OCI-LY1 (cell line): ENCODE results near the gene TTC33.

Source experiments
- H2AFZ ChIP-seq: fragments of 200-600 bp; sonication (generic), shearing (Covaris generic); 2 replicates; pipeline ENCODE4 v1.6.0; 2014; ENCODE audit warnings: antibody characterized with exemption, mild to moderate bottlenecking, low read length
- H3F3A ChIP-seq: fragments of 200-600 bp; sonication (generic), shearing (Covaris generic); 2 replicates; pipeline ENCODE4 v1.6.0; 2014; ENCODE audit warnings: mild to moderate bottlenecking, antibody characterized with exemption, low read length, moderate library complexity; ENCODE audit not compliant: insufficient read depth
- H3K27ac ChIP-seq: fragments of 200-600 bp; sonication (generic); 2 replicates; pipeline ENCODE4 v1.5.1; 2014; ENCODE audit warnings: low read length, mixed run types, mild to moderate bottlenecking, low read depth; ENCODE audit not compliant: poor library complexity, severe bottlenecking
- H3K27me3 ChIP-seq: fragments of 200-600 bp; sonication (generic); 2 replicates; pipeline ENCODE4 v1.6.0; 2014; ENCODE audit warnings: antibody characterized with exemption, mild to moderate bottlenecking, low read length, moderate library complexity; ENCODE audit not compliant: insufficient read depth
- H3K36me3 ChIP-seq: fragments of 200-600 bp; sonication (generic); 2 replicates; pipeline ENCODE4 v1.6.1; 2014; ENCODE audit warnings: mild to moderate bottlenecking, antibody characterized with exemption, low read length, moderate library complexity, mixed read lengths; ENCODE audit not compliant: insufficient read depth
- H3K4me1 ChIP-seq: fragments of 200-600 bp; sonication (generic); 2 replicates; pipeline ENCODE4 v1.5.1; 2014; ENCODE audit warnings: mild to moderate bottlenecking, low read length, moderate library complexity; ENCODE audit not compliant: insufficient read depth, severe bottlenecking
- H3K4me2 ChIP-seq: fragments of 200-600 bp; sonication (generic), shearing (Covaris generic); 2 replicates; pipeline ENCODE4 v1.6.1; 2014; ENCODE audit warnings: low read length
- H3K4me3 ChIP-seq: fragments of 200-600 bp; sonication (generic); 2 replicates; pipeline ENCODE4 v1.5.1; 2014; ENCODE audit warnings: low read length, low read depth, mild to moderate bottlenecking, mixed read lengths; ENCODE audit not compliant: poor library complexity, severe bottlenecking
- H3K79me2 ChIP-seq: fragments of 200-600 bp; shearing (Covaris generic); 2 replicates; pipeline ENCODE4 v1.6.1; 2016; ENCODE audit warnings: mixed run types, low read length, mixed read lengths; ENCODE audit not compliant: insufficient read depth
- H3K9ac ChIP-seq: fragments of 200-600 bp; sonication (generic), shearing (Covaris generic); 2 replicates; pipeline ENCODE4 v1.6.1; 2014; ENCODE audit warnings: mild to moderate bottlenecking, low read length, mixed read lengths
- H3K9me2 ChIP-seq: fragments of 200-600 bp; sonication (generic), shearing (Covaris generic); 2 replicates; pipeline ENCODE4 v1.6.1; 2014; ENCODE audit warnings: low read depth, mild to moderate bottlenecking, low read length, mixed read lengths
- H3K9me3 ChIP-seq: fragments of 200-600 bp; shearing (Covaris generic); 2 replicates; pipeline ENCODE4 v1.6.1; 2014; ENCODE audit warnings: low read length, mixed read lengths
- H4K20me1 ChIP-seq: fragments of 200-600 bp; sonication (generic), shearing (Covaris generic); 2 replicates; pipeline ENCODE4 v1.6.0; 2016; ENCODE audit warnings: mild to moderate bottlenecking, low read length; ENCODE audit not compliant: insufficient read depth
- EZH2 ChIP-seq: fragments of 200-600 bp; sonication (generic), shearing (Covaris generic); IDR thresholded peaks from 2 replicates; pipeline ENCODE4 v1.8.0; 2017; ENCODE audit warnings: borderline replicate concordance, mixed run types, mild to moderate bottlenecking, antibody characterized with exemption, low read length, moderate library complexity, mixed read lengths
- TF ChIP-seq, protein P1 (sequence below): fragments of 200-600 bp; sonication (generic), shearing (Covaris generic); IDR thresholded peaks from 2 replicates; pipeline ENCODE4 v1.5.1; 2017; ENCODE audit warnings: mild to moderate bottlenecking, antibody characterized with exemption, low read length, moderate library complexity, mixed read lengths

TTC33 gene

DNA sequence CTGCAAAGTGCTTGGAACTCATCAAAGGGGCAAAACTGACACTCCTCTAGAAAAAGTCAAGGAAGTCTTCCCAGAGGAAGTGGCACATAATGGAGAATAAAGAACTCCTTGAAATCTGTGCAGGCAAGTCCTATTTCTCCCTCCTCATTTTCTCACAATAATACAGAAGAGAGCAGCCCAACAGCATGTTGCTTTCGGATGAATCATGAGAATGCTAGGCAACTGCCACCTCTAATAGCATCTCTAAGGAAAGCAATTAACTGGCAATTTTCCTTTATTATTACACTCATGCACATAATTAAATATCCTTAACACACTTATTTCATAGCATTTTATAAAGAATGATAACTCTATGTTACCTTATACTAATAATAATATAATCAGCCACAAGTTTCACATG lies 198.3 kb downstream of the TTC33 start:
- Histone ChIP-seq H3K9ac (no peak overlapping the region), H3K27ac (no peak overlapping the region), H3F3A (no peaks in the 10 kb centered on the region), H3K36me3 (no peaks in the 10 kb centered on the region), H3K4me2 (no peak overlapping the region), H4K20me1 (no peaks in the 10 kb centered on the region), H2AFZ (no peak overlapping the region), H3K27me3 (no peaks in the 10 kb centered on the region), H3K9me2 (no peaks in the 10 kb centered on the region), H3K4me3 (no peak overlapping the region), H3K79me2 (no peaks in the 10 kb centered on the region), H3K9me3 (no peaks in the 10 kb centered on the region; the same call in 1 of the 2 replicates), H3K4me1 (no peaks in the 10 kb centered on the region)
- TF ChIP-seq, protein P1, sequence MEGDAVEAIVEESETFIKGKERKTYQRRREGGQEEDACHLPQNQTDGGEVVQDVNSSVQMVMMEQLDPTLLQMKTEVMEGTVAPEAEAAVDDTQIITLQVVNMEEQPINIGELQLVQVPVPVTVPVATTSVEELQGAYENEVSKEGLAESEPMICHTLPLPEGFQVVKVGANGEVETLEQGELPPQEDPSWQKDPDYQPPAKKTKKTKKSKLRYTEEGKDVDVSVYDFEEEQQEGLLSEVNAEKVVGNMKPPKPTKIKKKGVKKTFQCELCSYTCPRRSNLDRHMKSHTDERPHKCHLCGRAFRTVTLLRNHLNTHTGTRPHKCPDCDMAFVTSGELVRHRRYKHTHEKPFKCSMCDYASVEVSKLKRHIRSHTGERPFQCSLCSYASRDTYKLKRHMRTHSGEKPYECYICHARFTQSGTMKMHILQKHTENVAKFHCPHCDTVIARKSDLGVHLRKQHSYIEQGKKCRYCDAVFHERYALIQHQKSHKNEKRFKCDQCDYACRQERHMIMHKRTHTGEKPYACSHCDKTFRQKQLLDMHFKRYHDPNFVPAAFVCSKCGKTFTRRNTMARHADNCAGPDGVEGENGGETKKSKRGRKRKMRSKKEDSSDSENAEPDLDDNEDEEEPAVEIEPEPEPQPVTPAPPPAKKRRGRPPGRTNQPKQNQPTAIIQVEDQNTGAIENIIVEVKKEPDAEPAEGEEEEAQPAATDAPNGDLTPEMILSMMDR: no peak
- no peak for TF ChIP-seq EZH2

DNA sequence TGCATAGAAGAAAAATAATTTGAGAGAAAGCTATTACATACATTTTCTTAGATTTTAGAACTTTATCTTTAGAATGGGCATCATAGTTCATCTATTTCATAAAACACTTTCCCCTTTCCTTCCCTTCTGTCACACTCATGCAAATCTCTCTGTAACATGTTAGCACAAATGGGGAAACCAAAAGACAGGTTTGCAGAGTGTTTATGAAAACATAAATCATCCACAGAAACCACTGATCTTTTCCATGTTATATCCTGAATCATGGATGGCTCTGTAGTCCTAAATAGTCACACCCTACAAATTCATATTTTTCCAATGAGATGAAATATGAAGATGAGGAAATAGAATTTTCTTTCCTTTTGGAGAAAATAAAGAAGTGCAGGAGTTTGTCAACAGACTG lies 198.9 kb downstream of the TTC33 start:
- no peaks in the 10 kb centered on the region for H3K36me3 ChIP-seq
- no peaks in the 10 kb centered on the region for H3K79me2 ChIP-seq
- no peak overlapping the region for H2AFZ ChIP-seq
- no peaks in the 10 kb centered on the region for H3K9me2 ChIP-seq
- no peaks in the 10 kb centered on the region for H3K27me3 ChIP-seq
- H3K4me1 ChIP-seq: no peaks in the 10 kb centered on the region
- H3K9ac ChIP-seq: no peak overlapping the region
- TF ChIP-seq, protein P1: no peak
- no peak for TF ChIP-seq EZH2
- no peaks in the 10 kb centered on the region for H4K20me1 ChIP-seq
- H3F3A ChIP-seq: no peaks in the 10 kb centered on the region
- no peak overlapping the region for H3K4me2 ChIP-seq
- H3K27ac ChIP-seq: no peak overlapping the region
- no peaks in the 10 kb centered on the region; the same call in 1 of the 2 replicates for H3K9me3 ChIP-seq
- H3K4me3 ChIP-seq: no peak overlapping the region

DNA sequence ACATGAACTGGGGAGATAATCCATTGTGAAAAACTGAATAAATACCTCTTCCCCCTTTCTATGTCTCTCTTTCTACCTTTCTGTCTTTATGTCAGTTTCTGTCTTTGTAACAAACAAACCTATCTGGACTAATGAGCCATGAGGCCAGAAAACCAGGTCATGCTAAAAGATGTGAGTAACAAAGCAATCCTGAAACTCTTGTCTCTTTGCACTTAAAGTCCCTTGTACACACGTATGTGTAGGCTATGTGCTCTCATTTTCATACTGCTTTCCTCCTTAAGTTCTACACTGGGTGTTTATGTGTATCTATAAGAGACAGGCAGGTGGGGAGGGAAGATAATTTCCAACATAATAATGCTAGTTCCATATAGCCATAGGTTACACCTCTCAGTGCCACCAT lies 199.9 kb downstream of the TTC33 start:
- Histone ChIP-seq H3K9me3 (no peaks in the 10 kb centered on the region; the same call in 1 of the 2 replicates), H3K9ac (no peak overlapping the region), H2AFZ (no peak overlapping the region), H3K27me3 (no peaks in the 10 kb centered on the region), H4K20me1 (no peaks in the 10 kb centered on the region), H3K79me2 (no peaks in the 10 kb centered on the region), H3K4me3 (no peak overlapping the region), H3K36me3 (no peaks in the 10 kb centered on the region), H3K4me2 (no peak overlapping the region), H3F3A (no peaks in the 10 kb centered on the region), H3K4me1 (no peaks in the 10 kb centered on the region), H3K27ac (no peak overlapping the region), H3K9me2 (no peaks in the 10 kb centered on the region)
- TF ChIP-seq, protein P1: no peak
- TF ChIP-seq EZH2: no peak
